ENCODE results near the gene TPRG1L. TPM values are rescaled to one million over a fixed set of nuclear protein-coding genes. Genes with fewer than 3 reads are reported as not detected.

TPRG1L gene
- total RNA-seq, 1 experiment from 2014 or later, result 13.7 TPM

- intact Hi-C loops (cut with micrococcal nuclease; ENCODE audit: unreplicated experiment), result no loop called here
- POLR2A ChIA-PET (ENCODE audit: low non-redundant PET), result no interaction called here
- Histone ChIP-seq H3K27ac (ENCODE audit: low read depth, low read length, poor library complexity, severe bottlenecking) (no peak overlapping the region), H3K36me3 (ENCODE audit: insufficient read depth, low read length, poor library complexity, severe bottlenecking) (no peaks in the 10 kb centered on the region), H3K4me3 (ENCODE audit: low read depth, low read length, poor library complexity, severe bottlenecking) (no peak overlapping the region), H3K4me1 (ENCODE audit: insufficient read depth, low read length, poor library complexity, severe bottlenecking) (peaks cover 5% of the 10 kb centered on the region), H3K9me3 (ENCODE audit: low read depth, low read length, poor library complexity, severe bottlenecking) (no peaks in the 10 kb centered on the region), H3K27me3 (replicated peaks; ENCODE audit: insufficient read depth, low read depth, low read length, poor library complexity) (no peaks in the 10 kb centered on the region)
- no TSS peak for BruUV-seq (replicated peaks)
- no peak for TF ChIP-seq CTCF (conservative IDR thresholded peaks at IDR 0.05; ENCODE audit: low read depth, low read length)
- CTCF ChIA-PET, result interaction anchor here (0.5 to 1.7 kb wide), 12 partner anchors 12 to 488 kb away, joined by 3 to 42 read pairs (median 4); no protein-coding TSS in a partner anchor
- no peak for DNase-seq (ENCODE audit: low spot score)
Measured at GRCh38 chr1:3618531-3618880, 6.3 kb upstream of the TPRG1L start.

GRCh38 chr1:3618881-3619671 lies 5.7 kb upstream of the TPRG1L start:
- no peaks in the 10 kb centered on the region for H3K9me3 ChIP-seq (ENCODE audit: low read depth, low read length, poor library complexity, severe bottlenecking)
- no TSS peak for BruUV-seq (replicated peaks)

GRCh38 chr1:3620708-3621107 lies 4.1 kb upstream of the TPRG1L start:
- Histone ChIP-seq H3K4me1 (ENCODE audit: insufficient read depth, low read length, poor library complexity, severe bottlenecking) (peaks cover 5% of the 10 kb centered on the region), H3K36me3 (ENCODE audit: insufficient read depth, low read length, poor library complexity, severe bottlenecking) (no peaks in the 10 kb centered on the region), H3K27ac (ENCODE audit: low read depth, low read length, poor library complexity, severe bottlenecking) (no peak overlapping the region), H3K9me3 (ENCODE audit: low read depth, low read length, poor library complexity, severe bottlenecking) (no peaks in the 10 kb centered on the region), H3K27me3 (replicated peaks; ENCODE audit: insufficient read depth, low read depth, low read length, poor library complexity) (no peaks in the 10 kb centered on the region), H3K4me3 (ENCODE audit: low read depth, low read length, poor library complexity, severe bottlenecking) (no peak overlapping the region)
- ChIA-PET POLR2A (ENCODE audit: low non-redundant PET) (no interaction called here), CTCF (interaction anchor here (1.3 to 2.0 kb wide), 3 partner anchors 128 to 168 kb away, joined by 4 to 10 read pairs (median 8); no protein-coding TSS in a partner anchor)
- TF ChIP-seq CTCF (conservative IDR thresholded peaks at IDR 0.05; ENCODE audit: low read depth, low read length) (no peak), EZH2 (IDR thresholded peaks at IDR 0.05; ENCODE audit: borderline replicate concordance, low read depth, low read length, poor library complexity, severe bottlenecking) (no peak)
- no TSS peak for BruUV-seq (replicated peaks)
- intact Hi-C loops (cut with micrococcal nuclease; ENCODE audit: unreplicated experiment), result loop anchor here (2.0 kb wide), 1 partner anchor 168 kb away; no protein-coding TSS in a partner anchor
- DNase-seq (ENCODE audit: low spot score), result no peak

More at GRCh38 chr1:3618881-3619671, 5.7 kb upstream of the TPRG1L start:
- intact Hi-C loops (cut with micrococcal nuclease; ENCODE audit: unreplicated experiment), result loop anchor here (1.0 kb wide), 2 partner anchors 54 to 128 kb away; no protein-coding TSS in a partner anchor
- H3K27me3 ChIP-seq (replicated peaks; ENCODE audit: insufficient read depth, low read depth, low read length, poor library complexity), result no peaks in the 10 kb centered on the region
- TF ChIP-seq EZH2 (IDR thresholded peaks at IDR 0.05; ENCODE audit: borderline replicate concordance, low read depth, low read length, poor library complexity, severe bottlenecking), result no peak
- TF ChIP-seq CTCF (conservative IDR thresholded peaks at IDR 0.05; ENCODE audit: low read depth, low read length), result peak; percentile 91
- H3K27ac ChIP-seq (ENCODE audit: low read depth, low read length, poor library complexity, severe bottlenecking), result no peak overlapping the region
- peak; percentile 87 for DNase-seq (ENCODE audit: low spot score)
- H3K4me1 ChIP-seq (ENCODE audit: insufficient read depth, low read length, poor library complexity, severe bottlenecking), result peaks cover 5% of the 10 kb centered on the region
- CTCF ChIA-PET, result interaction anchor here (0.5 to 1.7 kb wide), 13 partner anchors 11 to 489 kb away, joined by 3 to 42 read pairs (median 4); no protein-coding TSS in a partner anchor
- H3K4me3 ChIP-seq (ENCODE audit: low read depth, low read length, poor library complexity, severe bottlenecking), result no peak overlapping the region
- POLR2A ChIA-PET (ENCODE audit: low non-redundant PET), result no interaction called here
- no peaks in the 10 kb centered on the region for H3K36me3 ChIP-seq (ENCODE audit: insufficient read depth, low read length, poor library complexity, severe bottlenecking)
